ENCODE results near the gene PLAA.
A peak's percentile ranks its signal among the peaks of the same experiment; 100 is the strongest.

The PLAA gene

GRCh38 chr9:26946753-26947727, at the start of gene PLAA:
Gene PLAA (minus strand): TSS chr9:26947242. CDS start chr9:26947045, 197 bp downstream.
- H3K27ac Mint-ChIP-seq = peak within 1 kb of the TSS; percentile 100
- H3K9me3 Mint-ChIP-seq = no peaks in the 10 kb centered on the region
- H3K4me3 Mint-ChIP-seq = peak within 1 kb of the TSS; percentile 98
- peaks cover 55% of the 10 kb centered on the region for H3K4me1 Mint-ChIP-seq (ENCODE audit: low read depth)
- H3K36me3 Mint-ChIP-seq (ENCODE audit: low read depth) = peaks cover 54% of the 10 kb centered on the region
- H3K27me3 Mint-ChIP-seq = peaks cover 6% of the 10 kb centered on the region
- peak; percentile 89 for DNase-seq

- Mint-ChIP-seq H3K27me3 (no peaks in the 10 kb centered on the region), H3K4me1 (ENCODE audit: low read depth) (no peaks in the 10 kb centered on the region), H3K27ac (no peak overlapping the region), H3K4me3 (no peak overlapping the region), H3K36me3 (ENCODE audit: low read depth) (peaks cover 5% of the 10 kb centered on the region), H3K9me3 (no peaks in the 10 kb centered on the region)
- DNase-seq = no peak
These were observed 48.8 kb upstream of the PLAA start for GRCh38 chr9:26995810-26996209.

GRCh38 chr9:26983340-26983739, 36.3 kb upstream of the PLAA start:
- no peaks in the 10 kb centered on the region for H3K4me1 Mint-ChIP-seq (ENCODE audit: low read depth)
- H3K27me3 Mint-ChIP-seq = no peaks in the 10 kb centered on the region
- DNase-seq = no peak
- no peak overlapping the region for H3K27ac Mint-ChIP-seq
- no peak overlapping the region for H3K4me3 Mint-ChIP-seq
- peaks cover 36% of the 10 kb centered on the region for H3K36me3 Mint-ChIP-seq (ENCODE audit: low read depth)
- no peaks in the 10 kb centered on the region for H3K9me3 Mint-ChIP-seq

GRCh38 chr9:26975728-26976707, 29.0 kb upstream of the PLAA start:
- peaks cover 9% of the 10 kb centered on the region for H3K36me3 Mint-ChIP-seq (ENCODE audit: low read depth)
- H3K9me3 Mint-ChIP-seq = no peaks in the 10 kb centered on the region
- H3K27ac Mint-ChIP-seq = no peak overlapping the region
- no peak for DNase-seq
- no peaks in the 10 kb centered on the region for H3K4me1 Mint-ChIP-seq (ENCODE audit: low read depth)
- no peak overlapping the region for H3K4me3 Mint-ChIP-seq
- H3K27me3 Mint-ChIP-seq = no peaks in the 10 kb centered on the region

GRCh38 chr9:26974927-26975326, 27.9 kb upstream of the PLAA start:
- Mint-ChIP-seq H3K4me3 (no peak overlapping the region), H3K36me3 (ENCODE audit: low read depth) (peaks cover 8% of the 10 kb centered on the region), H3K9me3 (peaks cover under 1% of the 10 kb centered on the region), H3K4me1 (ENCODE audit: low read depth) (no peaks in the 10 kb centered on the region), H3K27ac (no peak overlapping the region), H3K27me3 (no peaks in the 10 kb centered on the region)
- DNase-seq = no peak

GRCh38 chr9:26973989-26974388, 26.9 kb upstream of the PLAA start:
- Mint-ChIP-seq H3K9me3 (peaks cover 8% of the 10 kb centered on the region), H3K27ac (no peak overlapping the region), H3K27me3 (no peaks in the 10 kb centered on the region), H3K36me3 (ENCODE audit: low read depth) (peaks cover 12% of the 10 kb centered on the region), H3K4me1 (ENCODE audit: low read depth) (no peaks in the 10 kb centered on the region), H3K4me3 (no peak overlapping the region)
- no peak for DNase-seq

- Mint-ChIP-seq H3K4me3 (no peak overlapping the region), H3K27ac (no peak overlapping the region), H3K9me3 (peaks cover 8% of the 10 kb centered on the region), H3K36me3 (ENCODE audit: low read depth) (peaks cover 14% of the 10 kb centered on the region), H3K27me3 (no peaks in the 10 kb centered on the region), H3K4me1 (ENCODE audit: low read depth) (peaks cover 2% of the 10 kb centered on the region)
- DNase-seq = no peak
These were observed 24.7 kb upstream of the PLAA start for GRCh38 chr9:26971721-26972120.

GRCh38 chr9:26956860-26957233, 9.8 kb upstream of the PLAA start:
- DNase-seq = no peak
- Mint-ChIP-seq H3K27ac (peak overlapping the region; percentile 96), H3K4me3 (peak overlapping the region; percentile 92), H3K9me3 (no peaks in the 10 kb centered on the region), H3K27me3 (no peaks in the 10 kb centered on the region), H3K4me1 (ENCODE audit: low read depth) (peaks cover 42% of the 10 kb centered on the region), H3K36me3 (ENCODE audit: low read depth) (peaks cover 13% of the 10 kb centered on the region)

GRCh38 chr9:26955921-26956859, 9.1 kb upstream of the PLAA start, which contains the start of gene IFT74:
Gene IFT74 (plus strand): TSS chr9:26956412. CDS start chr9:26961968, 5,556 bp downstream.
- peak; percentile 91 for DNase-seq
- Mint-ChIP-seq H3K27ac (peak within 1 kb of the TSS; percentile 96), H3K4me1 (ENCODE audit: low read depth) (peaks cover 37% of the 10 kb centered on the region), H3K27me3 (no peaks in the 10 kb centered on the region), H3K36me3 (ENCODE audit: low read depth) (peaks cover 9% of the 10 kb centered on the region), H3K4me3 (peak within 1 kb of the TSS; percentile 92), H3K9me3 (no peaks in the 10 kb centered on the region)

GRCh38 chr9:26955222-26955903, 8.3 kb upstream of the PLAA start:
- no peak for DNase-seq
- peaks cover 40% of the 10 kb centered on the region for H3K4me1 Mint-ChIP-seq (ENCODE audit: low read depth)
- H3K4me3 Mint-ChIP-seq = peak overlapping the region; percentile 92
- H3K36me3 Mint-ChIP-seq (ENCODE audit: low read depth) = peaks cover 9% of the 10 kb centered on the region
- H3K9me3 Mint-ChIP-seq = no peaks in the 10 kb centered on the region
- H3K27ac Mint-ChIP-seq = peak overlapping the region; percentile 96
- no peaks in the 10 kb centered on the region for H3K27me3 Mint-ChIP-seq

GRCh38 chr9:26954050-26954508, 7.0 kb upstream of the PLAA start:
- peaks cover 9% of the 10 kb centered on the region for H3K36me3 Mint-ChIP-seq (ENCODE audit: low read depth)
- peaks cover 48% of the 10 kb centered on the region for H3K4me1 Mint-ChIP-seq (ENCODE audit: low read depth)
- H3K4me3 Mint-ChIP-seq = peak overlapping the region; percentile 3
- peak overlapping the region; percentile 76 for H3K27ac Mint-ChIP-seq
- H3K27me3 Mint-ChIP-seq = peaks cover 6% of the 10 kb centered on the region
- no peaks in the 10 kb centered on the region for H3K9me3 Mint-ChIP-seq
- no peak for DNase-seq

- no peaks in the 10 kb centered on the region for H3K9me3 Mint-ChIP-seq
- H3K36me3 Mint-ChIP-seq (ENCODE audit: low read depth) = peaks cover 19% of the 10 kb centered on the region
- H3K4me1 Mint-ChIP-seq (ENCODE audit: low read depth) = peaks cover 46% of the 10 kb centered on the region
- no peak overlapping the region for H3K4me3 Mint-ChIP-seq
- no peak for DNase-seq
- no peak overlapping the region for H3K27ac Mint-ChIP-seq
- peaks cover 6% of the 10 kb centered on the region for H3K27me3 Mint-ChIP-seq
These were observed 4.8 kb upstream of the PLAA start for GRCh38 chr9:26951794-26952193.

GRCh38 chr9:26950521-26950920, 3.5 kb upstream of the PLAA start:
- peaks cover 25% of the 10 kb centered on the region for H3K36me3 Mint-ChIP-seq (ENCODE audit: low read depth)
- DNase-seq = no peak
- no peak overlapping the region for H3K4me3 Mint-ChIP-seq
- peaks cover 6% of the 10 kb centered on the region for H3K27me3 Mint-ChIP-seq
- H3K27ac Mint-ChIP-seq = no peak overlapping the region
- no peaks in the 10 kb centered on the region for H3K9me3 Mint-ChIP-seq
- peaks cover 43% of the 10 kb centered on the region for H3K4me1 Mint-ChIP-seq (ENCODE audit: low read depth)
